Dermis microvascular lymphatic vessel endothelial cell (primary cell): ENCODE results near the gene RAX. TPM values are rescaled to one million over a fixed set of nuclear protein-coding genes. Genes with fewer than 3 reads are reported as not detected.
A peak's percentile ranks its signal among the peaks of the same experiment; 100 is the strongest.

Experiments used
- DNase-seq, 2 donors: peaks; one replicate each; pipeline versions ENCODE4 v3.0.0 to v3.0.0-alpha.2; 2010; ENCODE audit warnings: low read depth in 2 of 2
- total RNA-seq: library from RNA; depleted of rRNA; stranded (reverse); fragments of >200 nt; gene quantifications from 2 replicates; pipeline ENCODE4 v1.2.1, GENCODE V29; 2014

The RAX gene
- total RNA-seq, 1 donor from 2014 or later: not detected

DNA sequence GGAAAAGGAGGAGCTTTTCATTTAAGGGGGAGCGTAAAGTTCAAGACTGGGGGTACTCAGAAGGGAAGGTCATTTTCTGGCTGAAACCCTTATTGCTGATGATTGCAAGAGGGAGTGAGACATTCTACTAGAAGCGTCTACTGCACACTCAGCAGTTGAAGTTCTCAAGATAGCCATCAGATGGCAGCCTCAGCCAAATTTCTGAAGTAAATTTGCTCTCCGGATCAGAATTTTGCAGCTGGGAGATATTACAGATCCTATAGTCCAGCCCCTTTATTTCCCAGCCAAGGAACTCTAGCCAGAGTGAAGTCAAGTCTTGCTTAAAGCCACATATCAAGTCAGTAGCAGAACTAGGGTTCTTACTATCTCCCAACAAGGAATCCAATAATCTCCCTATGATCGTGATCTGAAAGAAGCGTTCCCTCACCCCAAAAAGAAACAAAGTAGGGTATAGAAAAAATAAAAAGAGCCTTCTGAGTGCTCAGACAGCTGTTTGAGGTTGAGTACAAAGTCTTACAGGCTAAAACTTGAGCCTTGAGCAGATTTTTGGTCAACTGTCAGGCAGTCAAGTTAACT, 24.0 kb downstream of the RAX start:
- peak; percentile 27 to 62 for DNase-seq

DNA sequence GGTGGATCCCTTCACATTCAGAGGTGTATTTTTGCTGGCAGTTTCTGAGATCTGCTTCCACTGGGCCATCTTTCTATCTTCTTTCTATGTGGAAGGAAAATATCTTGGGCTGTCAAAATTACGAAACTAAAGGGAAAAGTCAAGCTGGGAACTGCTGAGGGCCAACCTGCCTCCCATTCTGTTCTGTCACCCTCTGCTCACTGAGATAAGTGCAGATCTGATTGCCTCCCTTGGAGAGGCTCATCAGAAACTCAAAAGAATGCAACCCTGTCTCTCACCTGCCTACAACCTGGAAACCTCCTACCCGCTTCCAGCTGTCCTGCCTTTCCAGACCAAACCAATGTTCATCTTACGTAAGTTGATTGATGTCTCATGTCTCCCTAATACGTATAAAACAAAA, 26.5 kb downstream of the RAX start:
- DNase-seq: no peak

DNA sequence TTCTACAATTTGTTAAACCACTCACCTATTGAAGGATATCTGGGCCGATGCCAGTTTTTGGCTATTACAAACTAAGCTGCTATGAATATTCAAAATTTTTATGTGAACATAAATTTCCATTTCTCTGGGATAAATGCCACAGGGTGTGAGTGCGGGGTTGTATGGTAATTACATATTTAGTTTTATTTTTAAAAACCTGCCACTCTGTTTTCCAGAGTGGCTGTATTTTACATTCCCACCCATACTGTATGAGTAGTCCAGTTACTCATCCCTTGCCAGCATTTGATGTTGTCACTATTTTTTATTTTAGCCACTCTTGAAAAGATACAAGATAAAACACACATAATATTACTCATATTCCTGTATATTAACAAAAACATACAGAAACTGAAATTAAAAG, 30.3 kb downstream of the RAX start:
- DNase-seq: no peak

DNA sequence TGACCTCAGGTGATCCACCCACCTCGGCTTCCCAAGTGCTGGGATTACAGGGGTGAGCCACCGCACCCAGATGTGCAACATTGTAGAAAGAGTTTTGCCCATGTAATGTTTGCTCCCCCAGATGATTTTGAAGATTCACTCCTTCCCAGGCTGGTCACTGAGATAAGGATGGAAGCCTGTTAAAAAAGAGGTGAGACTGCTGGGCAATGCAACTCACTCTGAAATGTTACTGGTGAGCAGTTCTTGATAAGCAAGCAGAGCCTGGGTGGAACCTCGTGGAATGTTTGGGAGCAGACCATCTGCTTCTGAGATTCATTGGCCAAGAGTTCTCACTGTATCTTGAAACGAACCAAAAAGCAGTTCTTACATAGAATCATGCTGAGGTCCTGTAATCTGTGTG, 33.6 kb downstream of the RAX start:
- no peak for DNase-seq

DNA sequence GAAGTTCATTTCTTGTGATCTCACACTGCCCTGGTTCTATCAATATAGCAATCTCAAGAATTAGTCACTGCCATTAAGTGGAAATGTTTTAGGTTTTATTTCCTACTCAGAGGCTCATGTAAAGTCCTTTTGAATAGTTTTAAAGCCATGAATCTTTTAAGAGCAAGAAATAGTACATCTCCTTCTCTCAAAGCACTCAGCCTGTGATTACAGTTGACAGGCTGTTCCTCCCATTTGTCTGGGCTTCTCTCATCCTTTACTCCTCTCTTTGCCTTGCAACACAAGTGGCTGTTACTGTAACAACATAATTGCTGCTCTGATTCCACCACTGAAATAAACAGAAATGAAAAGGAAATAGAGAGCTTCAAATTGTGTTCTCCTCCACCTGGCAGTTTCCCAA, 34.9 kb downstream of the RAX start:
- no peak for DNase-seq

DNA sequence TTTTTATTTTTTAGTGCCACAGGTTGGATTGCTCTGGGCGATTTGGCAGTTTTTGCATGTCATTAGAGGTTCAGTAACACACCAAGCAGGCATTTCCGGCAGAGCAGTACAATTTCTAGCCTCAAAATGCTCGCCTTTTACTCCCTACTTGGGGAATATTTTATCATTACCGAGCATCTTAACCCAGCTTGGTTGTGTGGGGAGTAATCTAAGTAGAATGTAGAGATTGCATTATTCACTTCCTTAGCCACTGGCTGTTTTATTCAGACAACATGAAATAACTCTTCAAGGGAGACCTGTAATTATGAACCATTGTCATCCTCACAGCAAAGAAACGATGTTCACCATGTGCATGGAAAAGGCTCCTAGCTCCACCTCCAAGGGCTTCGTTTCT, 40.2 kb downstream of the RAX start:
- no peak for DNase-seq

DNA sequence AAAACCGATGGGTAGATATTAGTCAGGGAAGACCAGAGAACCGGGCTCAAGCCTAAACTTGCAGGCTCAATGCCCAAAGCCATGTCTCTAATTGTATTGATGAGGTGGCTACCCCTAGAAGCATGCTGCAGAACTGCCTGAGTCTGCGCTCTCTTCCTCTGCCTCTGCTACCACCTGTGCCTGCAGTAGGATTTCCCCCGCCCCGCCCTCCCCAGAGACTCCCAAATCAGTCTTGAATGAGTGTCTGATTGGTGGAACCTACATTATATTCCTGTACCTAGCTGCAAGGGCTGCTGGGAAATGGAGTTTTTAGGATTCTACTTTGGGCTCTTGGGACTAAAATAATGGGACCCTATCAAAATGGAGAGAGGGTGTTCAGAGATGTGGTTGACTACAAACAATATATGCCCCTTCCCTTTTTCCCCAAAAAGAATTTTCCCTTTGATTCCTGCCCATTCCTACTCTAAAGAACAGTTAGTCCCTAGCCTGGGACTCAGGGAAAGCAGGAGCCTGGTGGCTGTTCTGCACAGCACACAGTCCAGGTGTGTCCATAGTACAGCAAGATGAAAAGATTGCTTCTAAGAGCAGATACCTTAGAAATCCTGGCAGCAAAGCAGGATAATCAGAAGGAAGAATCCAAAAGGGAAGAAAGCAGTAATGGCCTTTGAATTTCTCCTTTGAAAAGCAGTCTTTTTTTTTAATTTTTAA, 40.8 kb downstream of the RAX start:
- DNase-seq: no peak

DNA sequence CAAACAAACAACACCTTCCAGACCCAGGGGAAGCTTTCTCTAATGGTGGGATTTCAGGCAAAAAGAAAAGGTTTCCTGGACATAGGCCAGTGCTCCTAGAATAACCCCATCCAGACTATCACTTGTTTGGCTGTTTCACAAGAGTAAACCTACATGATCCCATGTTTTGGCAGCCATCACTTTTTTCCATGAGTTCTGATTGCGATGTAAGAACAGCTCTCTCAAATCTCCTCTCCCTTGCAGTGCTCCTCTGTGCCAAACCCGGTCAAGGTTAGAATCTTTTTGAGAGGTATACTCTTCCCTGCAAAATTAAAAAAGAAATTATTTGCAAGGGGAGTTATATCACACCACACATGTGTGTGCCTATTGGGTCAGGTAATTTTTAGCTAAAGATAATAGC, 41.4 kb downstream of the RAX start:
- no peak for DNase-seq

DNA sequence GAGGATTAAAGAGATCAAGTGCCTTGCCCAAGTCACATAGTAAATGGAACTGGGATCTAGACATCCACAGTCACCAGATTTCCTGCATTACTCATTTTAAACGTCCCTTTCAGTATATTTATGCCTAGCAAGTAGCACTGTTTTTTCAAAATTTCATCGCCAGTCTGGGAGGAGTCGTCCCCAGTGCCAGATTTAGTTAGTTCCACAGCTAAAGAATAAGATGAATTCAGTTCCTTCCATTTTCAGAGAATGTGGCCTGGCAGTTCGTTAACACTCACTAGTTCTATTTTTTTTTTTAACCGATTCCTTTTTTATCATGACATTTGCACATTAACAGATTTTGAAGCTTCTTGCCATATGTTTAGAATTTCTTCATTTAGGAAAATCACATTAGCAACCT, 42.1 kb downstream of the RAX start:
- no peak for DNase-seq

DNA sequence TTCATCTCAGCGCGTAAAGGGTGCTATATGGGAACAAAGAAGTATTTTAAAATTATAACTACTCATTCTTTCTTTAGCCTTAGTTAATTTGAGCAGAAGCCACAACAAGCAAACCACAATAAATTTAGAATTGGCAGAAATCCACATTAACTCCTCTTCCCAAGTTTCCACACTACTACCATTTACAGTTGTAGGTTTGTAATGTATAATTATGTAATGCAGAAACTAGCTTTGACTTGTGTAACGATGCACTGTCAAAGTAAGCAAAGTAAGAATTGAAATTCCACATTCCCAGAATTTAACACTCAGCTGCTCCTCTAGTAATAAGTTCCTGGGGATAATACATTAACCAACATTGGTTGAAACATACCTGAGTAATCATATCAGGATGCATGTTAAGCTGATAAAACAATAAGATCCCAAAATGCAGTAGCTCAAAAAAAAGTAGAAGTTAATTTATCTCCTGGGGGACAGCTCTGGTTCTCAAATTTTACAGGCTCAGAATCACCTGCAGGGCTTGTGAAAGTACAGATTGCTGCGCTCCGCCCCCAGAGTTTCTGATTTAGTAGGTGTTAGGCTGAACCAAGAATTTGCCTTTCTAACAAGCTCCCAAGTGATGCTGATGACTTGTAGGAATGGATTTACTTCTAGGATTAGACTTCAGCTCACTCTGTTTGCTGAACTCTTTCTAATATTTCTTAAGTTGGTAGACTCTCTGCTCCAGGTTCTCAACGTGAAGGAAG, 43.4 kb downstream of the RAX start:
- no peak for DNase-seq

DNA sequence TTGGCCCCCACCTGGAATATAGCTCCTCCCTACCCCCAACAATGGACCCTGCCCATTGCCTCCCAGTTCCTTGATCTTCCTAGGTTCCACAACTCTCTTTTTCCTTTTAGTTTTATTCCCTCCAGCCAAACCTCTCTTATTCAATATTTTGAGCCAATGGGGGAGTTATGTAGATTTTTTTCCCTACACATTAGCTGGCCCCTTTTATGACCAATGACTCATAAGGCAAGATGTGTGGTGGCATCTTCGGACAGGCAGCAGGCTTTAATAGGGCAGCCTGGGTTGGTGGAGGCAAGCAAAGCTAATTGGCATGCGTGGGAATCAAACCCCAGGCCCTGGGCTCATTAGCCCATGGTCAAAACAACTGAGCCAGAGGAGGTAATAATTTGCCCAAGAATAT, 44.1 kb downstream of the RAX start:
- no peak for DNase-seq

DNA sequence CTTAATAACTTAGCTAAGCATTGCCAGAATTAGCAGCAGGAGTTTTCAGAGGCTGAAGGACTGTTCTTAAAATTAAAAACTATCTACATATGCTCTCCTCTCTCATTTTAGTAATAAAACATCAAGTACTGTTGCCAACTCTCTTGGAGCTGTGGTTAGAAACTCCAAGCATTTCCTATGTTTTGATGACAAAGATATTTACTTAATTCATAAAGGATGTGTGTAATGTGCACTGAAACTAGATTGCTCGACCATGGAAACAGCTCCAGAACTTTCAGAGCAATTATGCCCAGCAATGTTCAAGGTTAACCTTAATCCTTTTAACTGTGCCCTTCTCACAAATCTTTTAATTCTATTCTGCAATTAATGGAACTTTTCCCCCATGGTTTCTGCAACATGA, 44.9 kb downstream of the RAX start:
- DNase-seq: no peak

DNA sequence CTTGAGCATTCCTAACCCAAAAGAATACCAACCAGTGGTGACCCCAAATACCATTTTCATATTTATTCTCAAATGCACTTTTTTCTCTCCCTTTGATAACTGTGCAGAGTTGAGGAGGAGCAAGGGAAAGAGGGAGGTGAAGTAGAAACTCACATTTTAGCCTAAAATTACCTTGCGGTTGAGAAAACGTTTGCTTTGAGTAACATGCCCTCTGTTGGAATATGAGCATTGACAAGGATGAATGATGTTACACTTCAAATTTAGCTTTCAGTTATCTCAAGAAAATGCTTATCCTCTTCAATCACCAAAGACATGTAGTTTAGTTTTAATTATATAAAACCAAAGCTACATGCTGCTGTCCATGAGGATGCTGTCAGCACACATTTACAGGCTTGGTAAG, 50.9 kb downstream of the RAX start:
- no peak for DNase-seq

DNA sequence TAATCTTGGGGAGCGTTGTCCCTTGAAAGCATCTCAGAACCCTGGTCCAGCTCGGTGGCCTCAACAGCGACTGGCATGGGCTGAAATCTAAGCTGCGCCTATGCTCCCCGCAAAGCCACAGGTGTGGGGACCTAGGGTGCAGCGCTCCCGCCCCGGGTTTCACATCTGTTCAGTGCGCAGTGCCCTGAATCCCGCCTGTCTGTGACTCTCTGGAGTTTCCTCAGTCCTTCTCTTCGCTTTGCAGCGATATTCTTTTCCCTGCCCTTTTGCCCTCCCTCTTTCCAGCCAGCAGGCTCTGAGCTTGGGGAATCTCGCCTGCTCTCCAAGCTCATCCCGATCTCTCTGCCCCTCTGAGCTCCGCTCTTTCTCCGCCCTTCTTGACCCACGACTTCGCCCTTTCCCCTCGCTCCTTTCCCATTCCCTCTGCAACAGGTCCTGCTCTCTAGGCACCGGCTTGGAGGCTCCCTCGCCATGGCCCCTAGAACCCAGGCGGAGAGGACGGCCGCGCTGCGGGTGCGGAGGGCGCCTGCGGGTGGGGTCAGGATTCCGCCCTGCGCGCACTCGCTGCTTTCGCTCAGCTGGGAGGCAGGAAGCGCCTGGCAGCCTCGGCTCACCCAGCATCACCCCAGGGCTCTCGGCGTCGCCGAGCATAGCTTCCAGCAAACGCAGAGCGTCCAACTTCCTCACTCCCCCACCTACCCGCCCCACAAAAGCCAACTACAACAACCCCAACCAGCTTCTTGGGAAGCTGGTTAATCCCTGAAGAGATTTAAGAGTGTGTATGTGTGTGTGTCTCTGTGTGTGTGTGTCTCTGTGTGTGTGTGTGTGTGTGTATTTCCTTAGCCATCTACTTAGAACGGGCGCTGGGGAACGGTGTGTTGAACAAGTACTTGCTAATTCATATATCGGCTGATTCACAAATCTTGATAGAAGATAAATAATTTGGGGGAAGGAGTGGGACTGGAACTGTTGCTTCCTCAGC, 52.2 kb downstream of the RAX start:
- no peak for DNase-seq

DNA sequence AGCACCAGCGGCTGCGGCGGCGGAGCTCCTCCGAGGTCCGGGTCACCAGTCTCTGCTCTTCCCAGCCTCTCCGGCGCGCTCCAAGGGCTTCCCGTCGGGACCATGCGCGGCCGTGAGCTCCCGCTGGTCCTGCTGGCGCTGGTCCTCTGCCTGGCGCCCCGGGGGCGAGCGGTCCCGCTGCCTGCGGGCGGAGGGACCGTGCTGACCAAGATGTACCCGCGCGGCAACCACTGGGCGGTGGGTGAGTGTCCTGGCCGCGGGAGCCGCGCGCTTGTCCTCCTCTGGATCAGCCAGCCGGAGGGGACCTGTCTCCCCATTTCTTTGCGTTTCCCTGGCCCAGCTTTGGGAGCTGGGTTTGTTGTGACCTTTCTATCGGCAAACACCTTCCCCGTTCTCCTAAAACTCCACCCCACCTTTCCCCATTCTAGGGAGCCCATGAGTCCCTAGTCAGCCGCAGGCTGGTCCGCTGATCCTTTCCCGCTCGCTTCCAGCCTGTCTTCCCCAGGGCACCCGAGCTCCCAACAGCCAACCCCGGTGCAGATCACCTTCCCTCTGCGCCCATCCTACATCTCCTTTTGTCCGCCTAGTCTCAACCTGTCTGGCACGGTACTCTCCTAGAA, 53.0 kb downstream of the RAX start:
- DNase-seq: no peak

DNA sequence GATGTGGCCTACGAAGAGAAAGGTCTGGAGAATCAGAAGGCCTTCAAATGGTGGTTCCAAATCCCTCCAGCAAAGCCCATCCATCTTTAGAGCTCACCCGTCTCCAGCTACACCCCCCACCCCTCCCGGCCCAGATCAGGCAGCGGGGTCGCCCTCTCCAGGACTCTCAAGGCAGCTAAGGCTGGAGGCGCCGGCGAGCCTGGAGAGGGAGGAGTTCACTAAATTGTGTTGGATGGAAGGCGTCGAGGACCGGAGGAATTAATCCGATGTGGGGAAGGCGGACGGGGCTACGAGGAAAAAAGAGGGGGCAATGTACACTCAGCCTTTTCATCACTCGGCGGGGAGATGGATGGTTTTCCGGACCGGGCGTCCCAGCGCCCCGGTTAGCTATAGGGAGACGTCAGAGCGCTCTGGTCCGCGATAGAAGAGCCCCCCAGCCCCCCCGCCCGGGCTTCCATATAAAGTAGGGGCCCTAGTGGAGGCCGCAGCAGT, 53.5 kb downstream of the RAX start, which contains the start of gene GRP:
Gene GRP, plus strand, starts transcription at position 487 of the 492 bp plus-strand sequence. CDS start 108 bp downstream, outside the sequence.
- DNase-seq: no peak

DNA sequence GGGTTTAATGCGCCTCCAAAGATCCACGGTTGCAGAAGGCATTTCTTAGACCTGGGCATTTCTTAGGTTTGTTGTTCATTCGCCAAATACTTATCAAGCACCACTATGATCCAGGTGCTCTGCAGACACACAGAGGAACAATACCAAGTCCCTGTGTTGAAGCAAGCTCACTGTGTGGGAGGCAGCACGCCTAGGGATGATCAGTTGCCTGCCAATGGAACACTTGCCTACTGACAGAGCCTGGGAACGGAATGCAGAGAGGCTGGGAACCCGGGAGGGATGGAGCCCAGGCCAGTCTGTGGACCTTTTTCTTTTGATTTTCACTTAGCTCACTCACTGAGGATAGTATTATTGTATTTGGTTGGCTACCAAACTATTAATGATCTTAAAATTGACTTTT, 55.2 kb downstream of the RAX start:
- DNase-seq: no peak
